NCI-H2029 (cell line): ENCODE results near the gene MUC5B.
"Not testable (repeated sequence)": the region's sequence is repeated elsewhere in the genome, so short reads cannot be mapped to it uniquely, and the experiment has no call there.

Experiments used
- DNase-seq: peaks from one replicate; lab custom pipeline; 2025; lab: John Stamatoyannopoulos, UW

MUC5B gene

DNA sequence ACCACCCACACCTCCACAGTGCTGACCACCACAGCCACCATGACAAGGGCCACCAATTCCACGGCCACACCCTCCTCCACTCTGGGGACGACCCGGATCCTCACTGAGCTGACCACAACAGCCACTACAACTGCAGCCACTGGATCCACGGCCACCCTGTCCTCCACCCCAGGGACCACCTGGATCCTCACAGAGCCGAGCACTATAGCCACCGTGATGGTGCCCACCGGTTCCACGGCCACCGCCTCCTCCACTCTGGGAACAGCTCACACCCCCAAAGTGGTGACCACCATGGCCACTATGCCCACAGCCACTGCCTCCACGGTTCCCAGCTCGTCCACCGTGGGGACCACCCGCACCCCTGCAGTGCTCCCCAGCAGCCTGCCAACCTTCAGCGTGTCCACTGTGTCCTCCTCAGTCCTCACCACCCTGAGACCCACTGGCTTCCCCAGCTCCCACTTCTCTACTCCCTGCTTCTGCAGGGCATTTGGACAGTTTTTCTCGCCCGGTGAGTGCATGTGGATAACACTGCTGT, 28.4 kb downstream of the MUC5B start:
- no peak for DNase-seq

DNA sequence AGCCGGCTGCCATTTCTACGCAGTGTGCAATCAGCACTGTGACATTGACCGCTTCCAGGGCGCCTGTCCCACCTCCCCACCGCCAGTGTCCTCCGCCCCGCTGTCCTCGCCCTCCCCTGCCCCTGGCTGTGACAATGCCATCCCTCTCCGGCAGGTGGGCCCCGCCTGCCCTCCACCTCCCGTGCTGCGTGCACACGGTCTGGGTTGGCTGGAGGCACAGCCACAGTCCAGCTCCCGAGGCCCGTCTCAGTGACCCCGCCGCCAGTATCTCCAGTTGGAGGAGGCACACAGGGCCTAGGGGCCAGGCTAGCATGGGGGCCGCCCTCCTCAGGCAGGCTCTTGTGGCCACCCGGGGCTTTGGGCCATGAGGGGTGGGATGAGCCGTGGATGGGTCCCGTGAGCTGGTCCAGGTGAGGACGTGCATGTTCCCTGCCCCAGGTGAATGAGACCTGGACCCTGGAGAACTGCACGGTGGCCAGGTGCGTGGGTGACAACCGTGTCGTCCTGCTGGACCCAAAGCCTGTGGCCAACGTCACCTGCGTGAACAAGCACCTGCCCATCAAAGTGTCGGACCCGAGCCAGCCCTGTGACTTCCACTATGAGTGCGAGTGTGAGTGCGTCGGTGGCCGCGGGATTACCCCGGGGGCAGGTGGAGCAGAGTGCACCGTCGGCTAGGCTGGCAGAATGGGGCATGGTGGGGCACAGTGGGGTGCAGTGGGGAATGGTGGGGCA, 29.7 kb downstream of the MUC5B start:
- DNase-seq: no peak

DNA sequence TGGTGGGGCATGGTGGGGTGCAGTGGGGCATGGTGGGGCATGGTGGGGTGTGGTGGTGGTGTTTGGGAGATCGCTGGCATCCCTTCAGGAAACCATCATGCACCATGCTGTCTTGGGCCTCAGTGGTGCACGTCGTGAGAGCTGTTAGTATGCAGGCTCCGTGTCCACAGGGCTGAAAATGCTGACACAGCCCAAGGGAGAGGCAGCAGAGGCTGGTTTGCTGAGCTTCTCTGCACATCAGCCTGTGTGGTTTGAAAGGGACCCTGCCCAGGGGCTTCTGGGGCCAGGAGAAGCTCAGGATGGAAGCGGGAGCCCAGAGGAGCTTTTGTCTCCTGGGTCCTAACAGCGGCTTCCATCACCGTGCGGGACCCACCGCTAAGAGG, 30.2 kb downstream of the MUC5B start:
- no peak for DNase-seq

DNA sequence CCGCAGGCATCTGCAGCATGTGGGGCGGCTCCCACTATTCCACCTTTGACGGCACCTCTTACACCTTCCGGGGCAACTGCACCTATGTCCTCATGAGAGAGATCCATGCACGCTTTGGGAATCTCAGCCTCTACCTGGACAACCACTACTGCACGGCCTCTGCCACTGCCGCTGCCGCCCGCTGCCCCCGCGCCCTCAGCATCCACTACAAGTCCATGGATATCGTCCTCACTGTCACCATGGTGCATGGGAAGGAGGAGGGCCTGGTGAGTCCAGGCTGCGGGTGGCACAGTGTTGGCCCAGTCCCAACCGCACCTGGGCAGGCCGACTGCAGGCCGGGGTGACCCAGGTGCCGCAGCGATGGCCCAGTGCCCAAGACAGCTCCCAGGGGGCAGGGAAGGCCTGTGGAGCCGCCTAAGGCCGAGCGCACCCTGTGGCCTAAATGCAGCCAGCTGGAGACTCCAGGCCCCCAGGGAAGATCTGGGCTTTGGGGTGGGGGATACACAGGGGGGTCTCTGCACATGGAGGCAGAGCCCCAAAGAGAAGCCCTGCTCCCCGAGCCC, 31.3 kb downstream of the MUC5B start:
- DNase-seq: no peak

DNA sequence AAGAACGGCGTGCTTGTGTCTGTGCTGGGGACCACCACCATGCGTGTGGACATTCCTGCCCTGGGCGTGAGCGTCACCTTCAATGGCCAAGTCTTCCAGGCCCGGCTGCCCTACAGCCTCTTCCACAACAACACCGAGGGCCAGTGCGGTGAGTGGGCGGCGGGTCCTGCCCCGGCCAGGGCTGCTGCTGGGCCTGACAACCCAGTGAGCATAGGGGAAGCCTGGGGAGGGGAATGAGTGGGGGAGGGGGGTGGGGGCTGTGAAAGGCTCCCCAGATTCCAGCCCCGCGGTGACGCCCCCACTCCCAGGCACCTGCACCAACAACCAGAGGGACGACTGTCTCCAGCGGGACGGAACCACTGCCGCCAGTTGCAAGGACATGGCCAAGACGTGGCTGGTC, 31.9 kb downstream of the MUC5B start:
- no peak for DNase-seq

DNA sequence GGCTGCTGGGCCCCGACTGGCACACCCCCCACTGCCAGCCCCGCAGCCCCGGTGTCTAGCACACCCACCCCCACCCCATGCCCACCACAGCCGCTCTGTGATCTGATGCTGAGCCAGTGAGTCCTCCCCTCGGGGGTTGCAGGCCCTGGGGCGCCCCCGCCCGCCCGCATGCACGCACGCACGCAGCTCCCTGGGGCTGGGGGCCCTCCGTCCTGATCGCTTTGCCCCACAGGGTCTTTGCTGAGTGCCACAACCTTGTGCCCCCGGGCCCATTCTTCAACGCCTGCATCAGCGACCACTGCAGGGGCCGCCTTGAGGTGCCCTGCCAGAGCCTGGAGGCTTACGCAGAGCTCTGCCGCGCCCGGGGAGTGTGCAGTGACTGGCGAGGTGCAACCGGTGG, 32.3 kb downstream of the MUC5B start:
- DNase-seq: no peak

DNA sequence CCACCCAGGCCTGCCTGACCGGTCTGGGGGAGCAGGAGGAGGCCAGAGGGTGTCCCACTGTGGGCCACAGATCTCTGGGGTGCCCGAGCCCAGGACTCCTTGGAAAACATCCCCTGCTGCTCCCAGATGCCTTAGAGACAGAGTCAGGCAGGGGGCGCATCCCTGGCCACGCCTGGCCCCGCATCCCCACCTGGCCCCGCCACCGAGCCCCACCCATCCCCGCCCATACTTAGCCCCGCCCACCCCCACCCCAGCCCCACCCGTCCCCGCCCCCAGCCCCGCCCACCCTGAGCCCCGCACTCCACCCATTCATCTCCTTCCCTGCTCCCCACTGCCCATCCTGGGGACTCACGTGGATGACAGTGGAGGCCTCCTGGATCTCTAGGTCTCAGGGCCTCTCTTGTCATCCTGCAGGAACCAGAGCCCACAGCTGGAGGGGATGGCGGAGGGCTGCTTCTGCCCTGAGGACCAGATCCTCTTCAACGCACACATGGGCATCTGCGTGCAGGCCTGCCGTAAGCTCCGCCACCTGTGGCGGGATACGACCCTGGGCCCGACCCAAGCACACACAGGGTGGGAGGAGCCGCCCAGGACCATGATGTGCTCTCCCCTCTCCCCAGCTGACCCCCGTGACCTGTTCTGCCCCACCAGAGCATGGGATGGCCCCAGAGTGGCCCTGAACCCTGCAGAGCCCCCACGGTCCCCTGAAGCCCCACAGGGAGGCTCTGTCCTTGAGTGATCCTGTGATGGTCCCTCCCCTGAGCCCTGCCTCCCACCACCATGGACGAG, 33.6 kb downstream of the MUC5B start:
- DNase-seq: no peak

DNA sequence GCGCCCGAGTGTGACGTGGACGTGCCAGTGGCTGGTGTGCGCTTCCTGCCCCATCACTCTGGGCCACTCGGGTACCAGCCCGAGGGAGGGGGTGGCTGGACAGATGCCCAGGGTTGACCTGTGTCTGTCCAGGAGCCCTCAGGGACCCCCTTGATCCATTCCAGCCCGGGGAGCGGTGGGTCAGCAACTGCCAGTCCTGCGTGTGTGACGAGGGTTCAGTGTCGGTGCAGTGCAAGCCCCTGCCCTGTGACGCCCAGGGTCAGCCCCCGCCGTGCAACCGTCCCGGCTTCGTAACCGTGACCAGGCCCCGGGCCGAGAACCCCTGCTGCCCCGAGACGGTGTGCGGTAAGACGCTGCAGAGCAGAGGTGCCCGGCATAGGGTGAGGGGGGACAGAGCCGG, 34.5 kb downstream of the MUC5B start:
- DNase-seq: no peak

DNA sequence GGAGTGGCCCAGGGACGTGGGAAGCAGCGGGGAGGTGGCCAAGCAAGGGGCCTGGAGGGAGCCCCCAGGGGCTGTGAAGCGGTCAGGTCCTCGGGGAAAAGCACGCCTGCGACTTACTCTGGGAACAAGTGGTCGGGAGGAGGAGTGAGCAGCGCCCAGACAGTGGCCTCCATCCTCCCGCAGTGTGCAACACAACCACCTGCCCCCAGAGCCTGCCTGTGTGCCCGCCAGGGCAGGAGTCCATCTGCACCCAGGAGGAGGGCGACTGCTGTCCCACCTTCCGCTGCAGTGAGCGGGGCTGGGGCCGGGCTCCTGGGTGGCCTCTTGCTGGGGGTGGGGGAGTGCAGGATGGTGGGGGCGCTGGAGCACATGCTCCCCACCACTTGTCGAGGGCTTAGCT, 35.0 kb downstream of the MUC5B start:
- DNase-seq: no peak

DNA sequence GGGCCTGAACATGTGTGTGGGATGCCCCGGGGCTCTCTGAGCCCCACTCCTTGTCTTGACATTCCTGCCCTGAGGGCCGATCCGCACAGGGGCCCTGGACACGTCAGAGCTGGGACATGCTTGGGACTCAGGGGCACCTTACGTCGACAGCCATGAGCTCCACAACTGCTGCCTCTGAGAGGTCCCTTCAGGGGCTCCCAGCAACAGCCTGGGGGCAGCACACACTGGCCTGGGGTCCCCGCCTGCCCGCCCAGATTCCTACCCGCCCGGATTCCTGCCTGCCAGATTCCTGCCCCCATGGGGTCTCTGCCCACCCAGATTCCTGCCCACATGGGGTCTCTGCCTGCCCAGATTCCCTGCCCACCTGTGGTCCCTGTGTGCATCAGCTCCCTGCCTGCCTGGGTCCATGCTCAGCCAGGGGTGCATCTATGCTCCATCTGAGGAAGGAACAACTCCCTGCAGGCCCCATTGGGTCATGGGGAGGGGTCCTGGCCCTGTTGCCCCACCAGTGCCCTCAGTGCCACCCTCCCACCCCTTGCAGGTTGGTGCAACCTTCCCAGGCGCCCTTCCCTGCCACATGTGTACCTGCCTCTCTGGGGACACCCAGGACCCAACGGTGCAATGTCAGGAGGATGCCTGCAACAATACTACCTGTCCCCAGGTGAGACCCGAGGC, 35.7 kb downstream of the MUC5B start:
- no peak for DNase-seq

DNA sequence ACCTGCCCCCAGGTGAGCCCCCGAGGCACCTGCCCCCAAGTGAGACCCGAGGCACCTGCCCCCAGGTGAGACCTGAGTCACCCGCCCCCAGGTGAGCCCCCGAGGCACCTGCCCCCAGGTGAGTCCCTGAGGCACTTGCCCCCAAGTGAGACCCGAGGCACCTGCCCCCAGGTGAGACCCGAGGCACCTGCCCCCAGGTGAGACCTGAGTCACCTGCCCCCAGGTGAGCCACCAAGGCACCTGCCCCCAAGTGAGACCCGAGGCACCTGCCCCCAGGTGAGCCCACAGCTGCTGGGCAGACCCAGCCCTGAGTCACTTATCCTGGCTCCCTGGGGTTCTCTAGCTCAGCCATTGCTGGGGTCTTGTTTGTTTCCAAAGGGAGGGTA, 36.2 kb downstream of the MUC5B start:
- DNase-seq: no peak

DNA sequence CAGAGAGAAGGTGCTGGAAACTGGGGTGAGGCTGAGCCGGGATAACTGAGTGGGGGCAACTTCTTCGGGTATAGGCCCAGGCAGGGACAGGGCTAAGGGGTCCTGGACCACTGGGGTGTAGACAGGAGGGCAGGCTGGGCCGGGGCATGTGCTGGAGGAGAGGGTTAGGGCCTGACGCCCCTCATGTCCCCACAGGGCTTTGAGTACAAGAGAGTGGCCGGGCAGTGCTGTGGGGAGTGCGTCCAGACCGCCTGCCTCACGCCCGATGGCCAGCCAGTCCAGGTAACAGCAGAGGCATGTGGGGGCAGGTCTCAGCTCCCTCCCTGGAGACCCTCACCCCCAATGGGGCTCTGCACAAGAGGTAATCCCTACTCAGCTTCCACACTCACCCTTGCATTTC, 36.7 kb downstream of the MUC5B start:
- no peak for DNase-seq

DNA sequence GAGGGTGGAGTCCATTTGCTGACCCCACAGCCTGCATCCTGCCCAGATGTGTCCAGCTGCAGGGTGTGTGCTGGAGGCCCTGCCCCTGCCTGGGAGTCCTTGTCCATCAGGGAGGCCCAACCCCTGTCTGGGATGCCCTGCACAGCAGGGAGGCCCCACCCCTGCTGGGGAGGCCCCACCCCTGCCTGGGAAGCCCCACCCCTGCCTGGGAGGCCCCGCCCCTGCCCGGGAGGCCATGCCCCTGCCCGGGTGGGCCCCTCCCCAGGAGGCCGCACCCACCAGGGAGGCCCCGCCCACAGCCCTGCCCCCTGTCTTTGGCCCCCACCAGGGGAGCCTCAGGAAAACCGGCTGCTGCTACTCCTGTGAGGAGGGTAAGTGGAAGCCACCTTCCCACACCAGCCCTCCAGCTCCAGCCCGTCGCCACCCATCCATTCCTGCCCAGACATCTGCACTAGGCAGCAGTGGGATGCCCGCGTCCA, 37.2 kb downstream of the MUC5B start:
- DNase-seq: no peak

DNA sequence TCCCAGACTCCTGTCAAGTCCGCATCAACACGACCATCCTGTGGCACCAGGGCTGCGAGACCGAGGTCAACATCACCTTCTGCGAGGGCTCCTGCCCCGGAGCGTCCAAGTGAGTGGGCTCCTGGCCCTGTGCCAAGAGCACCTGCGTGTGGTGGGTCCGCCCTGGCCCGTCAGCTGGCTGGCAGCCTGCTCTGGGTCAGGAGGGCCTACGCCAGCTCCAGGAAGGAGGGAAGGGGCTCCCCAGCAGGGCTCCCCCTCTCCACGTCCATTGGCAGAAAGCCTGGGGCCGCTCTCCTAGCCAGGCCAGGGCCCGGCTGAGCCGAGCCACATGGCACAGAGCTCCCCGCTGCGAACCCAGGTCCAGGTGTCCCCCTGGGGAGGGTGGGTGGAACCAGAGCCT, 37.8 kb downstream of the MUC5B start:
- DNase-seq: no peak

DNA sequence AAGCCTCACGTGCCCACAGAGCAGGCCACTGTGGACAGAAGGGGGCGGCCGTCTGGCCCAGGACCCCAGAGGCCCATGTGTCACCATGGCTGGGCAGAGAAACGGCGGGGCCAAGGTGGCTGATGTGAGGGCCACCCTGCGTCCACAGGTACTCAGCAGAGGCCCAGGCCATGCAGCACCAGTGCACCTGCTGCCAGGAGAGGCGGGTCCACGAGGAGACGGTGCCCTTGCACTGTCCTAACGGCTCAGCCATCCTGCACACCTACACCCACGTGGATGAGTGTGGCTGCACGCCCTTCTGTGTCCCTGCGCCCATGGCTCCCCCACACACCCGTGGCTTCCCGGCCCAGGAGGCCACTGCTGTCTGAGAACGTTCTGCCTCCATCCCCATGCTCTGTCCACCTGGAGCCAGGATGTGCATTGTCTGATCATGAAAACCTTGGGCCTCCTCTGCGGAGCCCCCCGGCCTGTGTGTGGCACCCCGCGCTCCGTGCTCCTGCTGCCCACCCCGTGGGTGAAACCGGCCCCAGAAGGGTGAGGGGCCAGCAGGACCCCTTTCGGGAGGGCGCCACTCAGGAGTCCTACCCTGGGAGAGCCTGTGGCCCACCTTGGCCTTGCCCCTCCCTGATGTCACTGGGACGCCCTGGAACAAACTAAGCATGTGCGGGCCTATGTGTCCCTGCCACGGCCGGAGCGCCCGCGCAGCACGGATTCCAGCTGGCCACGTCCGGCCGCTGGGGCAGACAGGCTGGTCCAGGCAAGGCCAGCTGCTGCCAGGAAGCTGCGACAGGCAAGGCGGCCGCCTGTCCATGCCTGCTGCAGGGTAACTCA, 38.6 kb downstream of the MUC5B start:
- no peak for DNase-seq

DNA sequence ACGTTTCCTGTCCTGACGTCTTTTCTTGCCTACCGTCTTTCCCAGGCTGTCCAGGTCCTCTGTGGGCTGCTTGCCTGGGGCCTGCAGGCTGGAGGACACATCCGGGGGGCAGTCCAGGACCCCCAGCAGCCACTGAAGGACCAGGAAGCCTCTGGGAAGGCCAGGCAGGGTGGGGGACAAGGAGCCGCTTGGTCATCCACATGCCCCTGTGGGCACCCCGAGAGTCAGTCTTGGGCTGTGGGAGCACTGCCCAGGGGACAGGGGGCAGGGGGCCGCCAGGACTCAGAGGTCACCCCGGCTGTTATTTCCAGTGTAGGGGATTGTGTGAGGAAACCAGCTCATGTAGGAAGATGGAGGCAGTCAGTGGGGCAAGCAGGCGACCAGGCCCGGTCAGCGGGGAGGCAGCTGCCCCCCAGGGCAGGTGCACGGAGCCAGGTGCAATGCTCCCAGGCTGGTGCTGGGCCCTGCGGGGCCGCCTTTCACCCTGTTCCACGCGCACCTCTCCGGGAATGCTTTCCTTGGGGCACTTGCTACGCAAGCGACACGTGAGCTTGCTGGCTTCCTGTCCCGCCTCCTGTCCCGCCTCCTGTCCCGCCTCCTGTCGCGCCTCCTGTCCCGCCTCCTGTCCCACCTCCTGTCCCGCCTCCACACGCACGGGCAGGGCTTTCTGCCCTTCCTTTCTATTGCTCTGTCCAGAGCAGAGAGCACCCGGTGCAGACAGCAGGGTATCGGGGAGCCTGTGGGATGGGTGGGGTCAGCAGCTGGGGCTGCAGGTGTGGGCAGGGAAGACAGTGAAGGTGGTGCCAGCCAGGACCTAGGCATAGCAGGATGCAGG, 39.5 kb downstream of the MUC5B start:
- peak; percentile 78 for DNase-seq

DNA sequence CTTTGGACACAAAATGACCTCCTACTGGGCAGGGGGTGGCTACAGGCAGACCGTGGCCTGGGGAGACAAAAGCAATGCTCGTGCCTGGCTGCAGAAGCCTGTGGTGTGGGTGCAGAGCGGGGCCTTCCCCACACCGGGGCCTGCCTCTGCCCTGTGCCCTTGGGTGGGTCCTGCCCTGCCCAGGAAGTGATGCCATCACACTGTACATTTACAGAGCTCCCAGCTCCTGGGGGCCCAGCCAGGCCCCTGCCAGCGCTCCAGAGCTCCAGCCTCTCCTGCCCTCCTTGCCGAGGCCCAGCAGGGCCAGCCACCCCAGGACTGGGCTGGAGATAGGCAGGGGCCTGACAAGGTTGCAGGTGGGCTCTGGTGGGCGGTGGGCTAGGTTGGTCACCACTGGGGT, 40.1 kb downstream of the MUC5B start:
- no peak for DNase-seq

DNA sequence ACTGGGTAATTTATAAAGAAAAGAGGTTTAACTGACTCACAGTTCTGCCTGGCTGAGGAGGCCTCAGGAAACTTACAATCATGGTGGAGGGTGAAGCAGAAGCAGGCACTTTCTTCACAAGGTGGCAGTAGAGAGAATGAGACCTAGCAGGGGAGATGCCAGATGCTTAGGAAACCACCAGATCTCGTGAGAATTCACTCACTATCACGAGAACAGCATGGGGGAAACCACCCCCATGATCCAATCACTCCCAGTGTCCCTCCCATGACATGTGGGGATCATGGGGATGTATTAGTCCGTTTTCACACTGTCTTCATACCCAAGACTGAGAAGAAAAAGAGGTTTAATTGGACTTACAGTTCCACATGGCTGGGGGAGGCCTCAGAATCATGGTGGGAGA, 41.6 kb downstream of the MUC5B start:
- not testable (repeated sequence) for DNase-seq

DNA sequence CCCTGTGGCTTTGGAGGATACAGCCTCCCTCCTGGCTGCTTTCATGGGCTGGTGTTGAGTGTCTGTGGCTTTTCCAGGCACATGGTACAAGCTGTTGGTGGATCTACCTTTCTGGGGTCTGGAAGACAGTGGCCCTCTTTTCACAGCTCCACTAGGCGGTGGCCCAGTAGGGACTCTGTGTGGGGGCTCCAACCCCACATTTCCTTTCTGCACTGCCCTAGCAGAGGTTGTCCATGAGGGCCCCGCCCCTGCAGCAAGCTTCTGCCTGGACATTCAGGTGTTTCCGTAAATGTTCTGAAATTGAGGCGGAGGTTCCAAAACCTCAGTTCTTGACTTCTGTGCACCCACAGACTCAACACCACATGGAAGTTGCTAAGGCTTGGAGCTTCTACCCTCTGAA, 42.6 kb downstream of the MUC5B start:
- DNase-seq: not testable (repeated sequence)

DNA sequence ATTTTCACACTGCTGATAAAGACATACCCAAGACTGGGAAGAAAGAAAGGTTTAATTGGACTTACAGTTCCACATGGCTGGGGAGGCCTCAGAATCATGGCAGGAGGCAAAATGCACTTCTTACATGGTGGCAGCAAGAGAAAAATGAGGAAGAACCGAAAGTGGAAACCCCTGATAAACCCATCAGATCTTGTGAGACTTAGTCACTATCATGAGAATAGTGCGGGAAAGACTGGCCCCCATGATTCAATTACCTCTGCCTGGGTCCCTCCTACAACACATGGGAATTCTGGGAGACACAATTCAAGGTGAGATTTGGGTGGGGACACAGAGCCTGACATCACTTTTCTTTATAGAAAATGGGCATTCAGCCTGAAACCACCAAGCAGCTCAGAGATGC, 44.1 kb downstream of the MUC5B start:
- DNase-seq: not testable (repeated sequence)
